Stomach (tissue), 9 donors: Measurements from ENCODE around the gene CDH23. TPM values are rescaled to one million over a fixed set of nuclear protein-coding genes. Genes with fewer than 3 reads are reported as not detected.

Experiments used
- DNase-seq, 2 donors: peaks; one replicate each; pipeline versions ENCODE4 v3.0.0 to v3.0.0-alpha.2; 2013 to 2019
- H3K27ac ChIP-seq, 5 donors: fragments of 200-600 bp in 4 of 5; sonication (generic) in 4 of 5; one replicate each; pipeline ENCODE4 v1.5.1; 2013 to 2019; ENCODE audit warnings: mild to moderate bottlenecking in 1 of 5, moderate library complexity in 1 of 5
- H3K27me3 ChIP-seq, 3 donors: fragments of 200-600 bp; sonication (generic); one replicate each; pipeline ENCODE4 v1.5.1; 2017 to 2019; ENCODE audit warnings: mixed run types in 1 of 3
- H3K36me3 ChIP-seq, 4 donors: fragments of 200-600 bp; sonication (generic); 1 replicate in 3 of 4; 2 replicates in 1 of 4; pipeline ENCODE4 v1.5.1; 2016 to 2019
- H3K4me1 ChIP-seq, 4 donors: fragments of 200-600 bp; sonication (generic); one replicate each; pipeline ENCODE4 v1.5.1; 2016 to 2019
- H3K4me3 ChIP-seq, 4 donors: fragments of 200-600 bp; sonication (generic) in 3 of 4; one replicate each; pipeline ENCODE4 v1.5.1; 2016 to 2019; ENCODE audit warnings: mild to moderate bottlenecking in 1 of 4
- H3K9me3 ChIP-seq, 4 donors: fragments of 200-600 bp; sonication (generic); one replicate each; pipeline ENCODE4 v1.5.1; 2016 to 2019
- EP300 ChIP-seq: sonication (generic); formaldehyde crosslinking; IDR thresholded peaks from one replicate; pipeline ENCODE4 v1.6.1; 2017; ENCODE audit warnings: antibody characterized with exemption
- POLR2A ChIP-seq, 4 donors: fragments of 450-650 bp; IDR thresholded peaks; one replicate each; pipeline ENCODE4 v1.6.1; 2016; ENCODE audit warnings: antibody characterized with exemption in 4 of 4, control low read depth in 2 of 4, mild to moderate bottlenecking in 1 of 4, moderate library complexity in 1 of 4
- POLR2AphosphoS5 ChIP-seq, 3 donors: sonication (generic); formaldehyde crosslinking; IDR thresholded peaks; one replicate each; pipeline ENCODE4 v1.6.1; 2016; ENCODE audit warnings: antibody characterized with exemption in 3 of 3
- WGBS, 5 donors: extraction: QIAGEN DNeasy Blood & Tissue Kit in 3 of 5; methylation state at CpG; one replicate each; pipeline versions ENCODE4 v1.1.5 to v1.1.7; 2013 to 2018; 5-methylcytosine and 5-hydroxymethylcytosine counted together
- intact Hi-C: fragments of 100-400 bp; cut with DNase I; formaldehyde crosslinking; loops from one replicate; pipeline ENCODE4 v1.15.1; 2023; ENCODE audit warnings: low total_unique reads
- polyA plus RNA-seq, 3 donors: library from polyadenylated mRNA; stranded (reverse); fragments of 200-250 nt; gene quantifications; one replicate each; pipeline ENCODE4 v1.2.3, GENCODE V29; 2013
- total RNA-seq, 5 donors: library from RNA; depleted of rRNA; stranded (reverse); fragments of >200 nt; gene quantifications; one replicate each; pipeline versions ENCODE4 v1.1.0 to v1.2.3, GENCODE V29; 2014 to 2016
- TF ChIP-seq, protein P1 (sequence below), 7 experiments: fragments of 450-650 bp in 4 of 7; fragments of 200-600 bp in 3 of 7; sonication (generic) in 3 of 7; IDR thresholded peaks; one replicate each; pipeline ENCODE4 v1.5.1; 2016 to 2019; ENCODE audit warnings: antibody characterized with exemption in 7 of 7, control low read depth in 2 of 7, mild to moderate bottlenecking in 1 of 7
- donor health status: healthy with polysubstance abuse.
- donor health status: Bipolar disorder and iron deficiency.
- donor health status: healthy.

CDH23 gene
- total and polyA plus RNA-seq, 8 donors, result 0.31 to 8.2 (median 2.2) TPM

- Histone ChIP-seq H3K27me3 (no peaks in the 10 kb centered on the region), H3K4me3 (no peak overlapping the region), H3K4me1 (peaks cover 0 to 7% (median 0%) of the 10 kb centered on the region in 4 donors), H3K36me3 (peaks cover 0 to under 1% (median 0%) of the 10 kb centered on the region in 4 donors), H3K9me3 (no peaks in the 10 kb centered on the region), H3K27ac (no peak overlapping the region)
- 79 to 93% (median 87%) methylated on average over 3 of the region's 3 CpGs for WGBS, 5 donors
- TF ChIP-seq POLR2AphosphoS5 (IDR thresholded peaks at IDR 0.05) (no peak), EP300 (no peak), POLR2A (IDR thresholded peaks at IDR 0.05) (no peak)
- TF ChIP-seq, protein P1, sequence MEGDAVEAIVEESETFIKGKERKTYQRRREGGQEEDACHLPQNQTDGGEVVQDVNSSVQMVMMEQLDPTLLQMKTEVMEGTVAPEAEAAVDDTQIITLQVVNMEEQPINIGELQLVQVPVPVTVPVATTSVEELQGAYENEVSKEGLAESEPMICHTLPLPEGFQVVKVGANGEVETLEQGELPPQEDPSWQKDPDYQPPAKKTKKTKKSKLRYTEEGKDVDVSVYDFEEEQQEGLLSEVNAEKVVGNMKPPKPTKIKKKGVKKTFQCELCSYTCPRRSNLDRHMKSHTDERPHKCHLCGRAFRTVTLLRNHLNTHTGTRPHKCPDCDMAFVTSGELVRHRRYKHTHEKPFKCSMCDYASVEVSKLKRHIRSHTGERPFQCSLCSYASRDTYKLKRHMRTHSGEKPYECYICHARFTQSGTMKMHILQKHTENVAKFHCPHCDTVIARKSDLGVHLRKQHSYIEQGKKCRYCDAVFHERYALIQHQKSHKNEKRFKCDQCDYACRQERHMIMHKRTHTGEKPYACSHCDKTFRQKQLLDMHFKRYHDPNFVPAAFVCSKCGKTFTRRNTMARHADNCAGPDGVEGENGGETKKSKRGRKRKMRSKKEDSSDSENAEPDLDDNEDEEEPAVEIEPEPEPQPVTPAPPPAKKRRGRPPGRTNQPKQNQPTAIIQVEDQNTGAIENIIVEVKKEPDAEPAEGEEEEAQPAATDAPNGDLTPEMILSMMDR (IDR thresholded peaks at IDR 0.05), result no peak
- no peak for DNase-seq
- intact Hi-C loops, result loop anchor here (10.0 kb wide), 1 partner anchor 45 kb away; no protein-coding TSS in a partner anchor
Observed at GRCh38 chr10:71370031-71370430, 26.7 kb upstream of the CDH23 start.

DNA sequence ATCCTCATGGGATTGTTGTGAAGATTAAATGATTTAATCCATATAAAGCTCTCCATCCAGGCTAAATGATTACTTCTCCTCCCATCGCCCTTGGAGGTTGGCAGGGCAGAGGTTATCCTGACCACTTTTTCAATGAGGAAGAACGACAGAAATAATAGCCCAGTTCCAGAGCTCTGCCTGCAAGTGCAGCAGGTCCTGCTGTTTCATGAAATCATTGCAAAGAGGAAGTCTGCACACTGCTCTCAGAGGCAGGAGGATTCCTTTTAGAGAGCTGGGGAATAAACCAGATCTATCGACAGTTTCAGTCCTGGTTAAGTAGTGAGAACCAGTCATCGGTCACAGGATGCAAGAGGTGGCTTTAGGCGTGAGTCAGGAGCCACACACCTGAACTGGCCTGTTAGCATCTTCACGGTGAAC, 25.0 kb upstream of the CDH23 start:
- Histone ChIP-seq H3K27me3 (no peaks in the 10 kb centered on the region), H3K4me1 (peaks cover 4 to 19% (median 10%) of the 10 kb centered on the region in 4 donors), H3K36me3 (no peaks in the 10 kb centered on the region), H3K27ac (no peak overlapping the region), H3K9me3 (no peaks in the 10 kb centered on the region), H3K4me3 (no peak overlapping the region)
- intact Hi-C loops, result loop anchor here (10.0 kb wide), 1 partner anchor 47 kb away; no protein-coding TSS in a partner anchor
- no peak for DNase-seq
- TF ChIP-seq POLR2AphosphoS5 (IDR thresholded peaks at IDR 0.05) (no peak), POLR2A (IDR thresholded peaks at IDR 0.05) (no peak), EP300 (no peak)
- TF ChIP-seq, protein P1 (IDR thresholded peaks at IDR 0.05), result no peak
- 48 to 52% (median 49%) methylated on average over 6 of the region's 6 CpGs for WGBS, 5 donors

GRCh38 chr10:71372882-71373495, 23.7 kb upstream of the CDH23 start:
- intact Hi-C loops, result loop anchor here (10.0 kb wide), 1 partner anchor 48 kb away; no protein-coding TSS in a partner anchor
- no peak overlapping the region for H3K4me3 ChIP-seq
- TF ChIP-seq POLR2A (IDR thresholded peaks at IDR 0.05), result no peak
- TF ChIP-seq, protein P1 (IDR thresholded peaks at IDR 0.05), result no peak
- no peak for TF ChIP-seq EP300
- no peak for TF ChIP-seq POLR2AphosphoS5 (IDR thresholded peaks at IDR 0.05)
- H3K36me3 ChIP-seq, result no peaks in the 10 kb centered on the region
- H3K4me1 ChIP-seq, result peaks cover 7 to 32% (median 17%) of the 10 kb centered on the region in 4 donors
- WGBS, 5 donors, result 64 to 80% (median 76%) methylated on average over 10 of the region's 10 CpGs
- no peak for DNase-seq
- H3K27me3 ChIP-seq, result no peaks in the 10 kb centered on the region
- peak overlapping the region in 2 of 5 donors; percentile 48 to 53 for H3K27ac ChIP-seq
- no peaks in the 10 kb centered on the region for H3K9me3 ChIP-seq

GRCh38 chr10:71374481-71375233, 22.1 kb upstream of the CDH23 start:
- no peaks in the 10 kb centered on the region for H3K27me3 ChIP-seq
- intact Hi-C loops, result loop anchor here (10.0 kb wide), 1 partner anchor 50 kb away; no protein-coding TSS in a partner anchor
- WGBS, 5 donors, result 78 to 89% (median 85%) methylated on average over 11 of the region's 11 CpGs
- TF ChIP-seq EP300 (no peak), POLR2AphosphoS5 (IDR thresholded peaks at IDR 0.05) (no peak), POLR2A (IDR thresholded peaks at IDR 0.05) (no peak)
- TF ChIP-seq, protein P1 (IDR thresholded peaks at IDR 0.05), result no peak
- DNase-seq, result no peak
- H3K27ac ChIP-seq, result no peak overlapping the region
- H3K4me1 ChIP-seq, result peaks cover 7 to 37% (median 17%) of the 10 kb centered on the region in 4 donors
- H3K36me3 ChIP-seq, result no peaks in the 10 kb centered on the region
- H3K4me3 ChIP-seq, result no peak overlapping the region
- no peaks in the 10 kb centered on the region for H3K9me3 ChIP-seq
